Stimulated activated naive B cell treated with anti-CD40 and anti-IgM and Interleukin-4, amounts not matched to agents 10 μg/mL and 1 μg/mL and 100 μg/mL, for 72 hours (primary cell): Measurements from ENCODE around the gene HSPA1A.
"Not testable (repeated sequence)": the region's sequence is repeated elsewhere in the genome, so short reads cannot be mapped to it uniquely, and the experiment has no call there.

ENCODE experiments used
- ATAC-seq, 2 donors: fragments of 150-1000 bp; cut with Tn5 transposase; replicated peaks; 2 replicates each; pipeline ENCODE4 v1.10.0; 2021; ENCODE audit warnings: moderate library complexity in 1 of 2
- DNase-seq: peaks from one replicate; pipeline ENCODE4 v3.0.0; 2021
- H3K27ac Mint-ChIP-seq: one replicate; pipeline ENCODE4 v1.8.0; 2022; ENCODE audit warnings: mild to moderate bottlenecking, mixed read lengths
- H3K27me3 Mint-ChIP-seq, 2 donors: one replicate each; pipeline ENCODE4 v1.8.0; 2022; ENCODE audit warnings: mixed read lengths in 2 of 2
- H3K36me3 Mint-ChIP-seq, 2 donors: one replicate each; pipeline ENCODE4 v1.8.0; 2022; ENCODE audit warnings: mixed read lengths in 2 of 2, mild to moderate bottlenecking in 1 of 2
- H3K4me1 Mint-ChIP-seq, 2 donors: one replicate each; pipeline ENCODE4 v1.8.0; 2022; ENCODE audit warnings: mixed read lengths in 2 of 2, mild to moderate bottlenecking in 1 of 2
- H3K4me3 Mint-ChIP-seq, 2 donors: one replicate each; pipeline ENCODE4 v1.8.0; 2022; ENCODE audit warnings: mild to moderate bottlenecking in 2 of 2, mixed read lengths in 2 of 2, moderate library complexity in 1 of 2
- H3K9me3 Mint-ChIP-seq, 2 donors: one replicate each; pipeline ENCODE4 v1.8.0; 2022; ENCODE audit warnings: mixed read lengths in 2 of 2, mild to moderate bottlenecking in 1 of 2

HSPA1A gene

DNA sequence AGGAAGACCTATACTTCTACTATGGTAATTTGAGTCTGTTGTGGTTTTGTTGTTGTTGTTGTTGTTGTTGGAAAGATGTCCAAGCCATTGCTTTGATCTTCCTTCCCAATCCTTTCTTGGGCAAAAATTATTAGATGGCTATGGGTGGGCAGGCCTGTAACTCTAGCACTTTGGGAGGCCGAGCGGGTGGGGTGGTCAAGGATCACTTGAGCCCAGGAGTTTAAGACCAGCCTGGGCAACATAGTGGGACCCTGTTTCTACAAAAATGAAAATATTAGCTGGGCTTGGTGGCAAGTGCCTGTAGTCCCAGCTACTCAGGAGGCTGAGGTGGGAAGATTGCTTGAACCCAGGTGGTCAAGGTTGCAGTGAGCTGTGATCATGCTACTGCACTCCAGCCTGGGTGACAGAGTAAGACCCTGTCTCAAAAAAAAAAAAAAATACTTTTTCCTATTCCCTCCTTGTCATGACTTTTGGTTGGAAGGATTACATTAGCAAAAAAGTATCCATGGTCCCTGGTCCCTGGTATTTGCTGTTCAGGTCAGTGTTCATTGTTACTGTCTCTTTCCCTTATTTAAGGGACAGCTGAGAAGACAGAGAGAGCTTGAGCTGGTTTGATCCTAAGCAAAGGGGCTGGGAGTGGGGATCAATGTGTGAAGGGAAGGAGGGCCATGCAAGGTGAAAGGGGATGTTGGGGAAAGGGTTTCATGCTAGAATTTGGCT lies 35.6 kb downstream of the HSPA1A start:
- no peak for DNase-seq
- H3K9me3 Mint-ChIP-seq: no peaks in the 10 kb centered on the region
- no peak for ATAC-seq
- no peak overlapping the region for H3K27ac Mint-ChIP-seq
- peaks cover 10 to 19% of the 10 kb centered on the region in 2 donors for H3K36me3 Mint-ChIP-seq
- H3K27me3 Mint-ChIP-seq: no peaks in the 10 kb centered on the region
- H3K4me1 Mint-ChIP-seq: no peaks in the 10 kb centered on the region
- H3K4me3 Mint-ChIP-seq: no peak overlapping the region

- no peaks in the 10 kb centered on the region for H3K27me3 Mint-ChIP-seq
- no peak overlapping the region for H3K27ac Mint-ChIP-seq
- H3K9me3 Mint-ChIP-seq: no peaks in the 10 kb centered on the region
- no peak for ATAC-seq
- no peaks in the 10 kb centered on the region for H3K4me1 Mint-ChIP-seq
- H3K36me3 Mint-ChIP-seq: peaks cover 10 to 19% of the 10 kb centered on the region in 2 donors
- H3K4me3 Mint-ChIP-seq: no peak overlapping the region
- no peak for DNase-seq
These were observed 36.1 kb downstream of the HSPA1A start for GRCh38 chr6:31851485-31851832.

DNA sequence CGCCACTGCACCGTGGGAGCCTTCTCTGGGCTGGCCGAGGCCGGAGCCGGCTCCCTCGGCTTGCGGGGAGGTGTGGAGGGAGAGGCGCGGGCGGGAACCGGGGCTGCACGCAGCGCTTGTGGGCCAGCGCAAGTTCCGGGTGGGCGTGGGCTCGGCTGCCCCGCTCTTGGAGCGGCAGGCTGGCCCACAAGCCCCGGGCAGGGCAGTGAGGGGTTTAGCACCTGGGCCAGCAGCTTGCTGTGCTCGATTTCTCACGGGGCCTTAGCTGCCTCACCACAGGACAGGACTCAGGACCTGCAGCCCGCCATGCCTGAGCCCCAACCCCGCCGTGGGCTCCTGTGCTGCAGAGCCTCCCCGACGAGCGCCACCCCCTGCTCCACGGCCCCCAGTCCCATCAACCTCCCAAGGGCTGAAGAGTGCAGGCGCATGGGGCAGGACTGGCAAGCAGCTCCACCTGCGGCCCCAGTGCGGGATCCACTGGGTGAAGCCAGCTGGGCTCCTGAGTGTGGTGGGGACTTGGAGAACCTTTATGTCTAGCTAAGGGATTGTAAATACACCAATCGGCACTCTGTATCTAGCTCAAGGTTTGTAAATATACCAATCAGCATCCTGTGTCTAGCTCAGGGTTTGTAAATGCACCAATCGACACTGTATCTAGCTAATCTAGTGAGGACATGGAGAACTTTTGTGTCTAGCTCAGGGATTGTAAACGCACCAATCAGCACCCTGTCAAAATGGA lies 36.8 kb downstream of the HSPA1A start:
- DNase-seq: not testable (repeated sequence)

DNA sequence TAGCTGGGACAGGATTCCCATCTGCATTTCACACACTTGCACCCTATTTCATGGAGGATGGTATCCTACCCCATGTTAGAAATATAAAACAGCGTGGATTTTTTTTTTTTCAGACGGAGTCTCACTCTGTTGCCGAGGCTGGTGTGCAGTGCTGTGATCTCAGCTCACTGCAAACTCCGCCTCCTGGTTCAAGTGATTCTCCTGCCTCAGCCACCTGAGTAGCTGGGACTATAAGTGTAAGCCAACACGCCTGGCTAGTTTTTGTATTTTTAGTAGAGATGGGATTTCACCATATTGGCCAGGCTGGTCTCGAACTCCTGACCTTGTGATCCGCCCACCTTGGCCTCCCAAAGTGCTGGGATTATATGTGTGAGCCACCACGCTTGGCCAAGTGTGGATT lies 42.4 kb downstream of the HSPA1A start:
- not testable (repeated sequence) for ATAC-seq, DNase-seq, H3K27me3 Mint-ChIP-seq, H3K9me3 Mint-ChIP-seq, H3K4me3 Mint-ChIP-seq
- peaks cover 32 to 47% of the 10 kb centered on the region in 2 donors for H3K36me3 Mint-ChIP-seq
- peak overlapping the region; percentile 38 for H3K27ac Mint-ChIP-seq
- peaks cover 14 to 23% of the 10 kb centered on the region in 2 donors for H3K4me1 Mint-ChIP-seq

More for the DNA sequence above, 36.8 kb downstream of the HSPA1A start:
- H3K4me3 Mint-ChIP-seq, H3K4me1 Mint-ChIP-seq, ATAC-seq, H3K27me3 Mint-ChIP-seq, H3K9me3 Mint-ChIP-seq, H3K27ac Mint-ChIP-seq: not testable (repeated sequence)
- peaks cover 13 to 21% of the 10 kb centered on the region in 2 donors for H3K36me3 Mint-ChIP-seq

DNA sequence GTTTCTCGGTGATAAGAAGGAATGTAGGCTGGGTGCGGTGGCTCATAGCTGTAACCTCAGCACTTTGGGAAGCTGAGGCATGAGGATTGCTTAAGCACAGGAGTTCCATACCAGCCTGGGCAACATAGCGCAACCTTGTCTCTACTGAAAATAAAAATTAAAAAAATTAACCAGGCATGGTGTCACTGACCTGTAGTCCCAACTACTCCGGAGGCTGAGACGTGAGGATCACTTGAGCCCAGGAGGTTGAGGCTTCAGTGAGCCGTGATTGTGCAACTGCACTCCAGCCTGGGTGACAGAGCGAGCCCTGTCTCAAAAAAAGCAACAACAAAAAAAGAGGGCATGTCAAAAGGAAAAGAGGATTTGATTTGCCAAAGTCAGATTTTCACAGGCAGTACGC lies 43.4 kb downstream of the HSPA1A start:
- no peak for DNase-seq
- H3K9me3 Mint-ChIP-seq: no peaks in the 10 kb centered on the region
- H3K4me1 Mint-ChIP-seq: peaks cover 16 to 26% of the 10 kb centered on the region in 2 donors
- no peak overlapping the region for H3K4me3 Mint-ChIP-seq
- no peaks in the 10 kb centered on the region for H3K27me3 Mint-ChIP-seq
- no peak overlapping the region for H3K27ac Mint-ChIP-seq
- H3K36me3 Mint-ChIP-seq: peaks cover 30 to 44% of the 10 kb centered on the region in 2 donors
- ATAC-seq: no peak

GRCh38 chr6:31859923-31860322 lies 44.6 kb downstream of the HSPA1A start:
- ATAC-seq (no peak), DNase-seq (no peak)
- Mint-ChIP-seq H3K9me3 (no peaks in the 10 kb centered on the region), H3K27me3 (no peaks in the 10 kb centered on the region), H3K4me1 (peaks cover 17 to 38% of the 10 kb centered on the region in 2 donors), H3K4me3 (no peak overlapping the region), H3K36me3 (peaks cover 30 to 44% of the 10 kb centered on the region in 2 donors), H3K27ac (no peak overlapping the region)

- Mint-ChIP-seq H3K27ac (no peak overlapping the region), H3K4me1 (peaks cover 20 to 42% of the 10 kb centered on the region in 2 donors), H3K9me3 (no peaks in the 10 kb centered on the region), H3K27me3 (no peaks in the 10 kb centered on the region), H3K36me3 (peaks cover 27 to 42% of the 10 kb centered on the region in 2 donors), H3K4me3 (no peak overlapping the region)
- ATAC-seq (no peak), DNase-seq (no peak)
These were observed 45.0 kb downstream of the HSPA1A start for GRCh38 chr6:31860349-31860748.

GRCh38 chr6:31861150-31861549 lies 45.8 kb downstream of the HSPA1A start:
- Mint-ChIP-seq H3K27me3 (no peaks in the 10 kb centered on the region), H3K9me3 (no peaks in the 10 kb centered on the region), H3K36me3 (peaks cover 25 to 39% of the 10 kb centered on the region in 2 donors), H3K4me3 (peak overlapping the region; percentile 94 to 96), H3K27ac (no peak overlapping the region), H3K4me1 (peaks cover 20 to 42% of the 10 kb centered on the region in 2 donors)
- ATAC-seq: no peak
- no peak for DNase-seq

GRCh38 chr6:31861919-31862343 lies 46.6 kb downstream of the HSPA1A start:
- no peaks in the 10 kb centered on the region for H3K27me3 Mint-ChIP-seq
- no peaks in the 10 kb centered on the region for H3K9me3 Mint-ChIP-seq
- ATAC-seq: no peak
- DNase-seq: no peak
- peak overlapping the region; percentile 97 for H3K27ac Mint-ChIP-seq
- peaks cover 24 to 39% of the 10 kb centered on the region in 2 donors for H3K36me3 Mint-ChIP-seq
- H3K4me1 Mint-ChIP-seq: peaks cover 20 to 42% of the 10 kb centered on the region in 2 donors
- peak overlapping the region; percentile 94 to 96 for H3K4me3 Mint-ChIP-seq

DNA sequence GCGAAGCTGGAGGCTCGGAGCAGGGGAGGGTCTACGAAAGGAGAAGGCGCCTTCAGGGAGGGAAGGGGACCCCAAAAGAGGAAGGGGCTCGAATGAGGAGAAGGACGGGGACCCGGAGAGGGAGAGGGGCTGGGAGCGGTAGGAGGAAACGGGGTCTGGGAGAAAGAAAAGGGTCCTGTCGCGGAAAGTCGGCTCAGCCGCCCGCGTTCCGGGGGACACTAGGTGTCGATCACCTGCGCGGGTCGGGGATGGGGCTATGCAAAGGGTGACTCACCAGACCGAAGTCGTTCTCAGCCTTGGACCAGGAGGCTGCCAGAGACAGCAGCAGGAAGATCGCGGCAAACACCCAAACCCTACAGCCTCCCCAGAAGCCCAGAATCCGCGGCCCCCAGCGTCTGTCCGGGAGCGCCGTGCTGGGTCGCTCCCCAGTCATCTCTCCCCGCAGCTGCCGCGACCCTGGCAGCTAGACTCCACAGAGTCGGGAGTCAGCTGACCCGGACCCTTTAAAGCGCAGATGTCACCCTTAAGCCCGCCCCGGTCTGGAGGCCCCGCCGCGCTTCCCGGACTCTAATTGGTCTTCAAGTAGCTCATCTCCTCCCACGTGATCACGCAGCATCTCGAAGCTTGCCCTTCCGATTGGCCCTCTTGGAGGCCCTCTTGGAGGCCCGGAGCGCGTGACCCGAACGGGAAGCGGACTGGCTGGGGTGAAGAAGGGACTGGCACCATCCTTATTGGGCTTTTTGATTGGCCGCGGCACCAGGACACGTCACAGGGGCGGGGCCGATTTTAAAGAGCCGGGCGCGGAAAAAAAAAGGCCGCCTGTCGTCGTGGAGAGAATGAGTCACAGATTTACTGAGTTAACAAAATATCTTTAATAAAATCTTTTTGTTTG lies 47.2 kb downstream of the HSPA1A start, which contains the start of gene NEU1:
Gene NEU1, minus strand, starts transcription at position 478 of the 892 bp plus-strand sequence. Its CDS starts 45 bp downstream, at position 433.
- ATAC-seq (peak; percentile 94 to 96), DNase-seq (peak; percentile 100)
- H3K4me3 Mint-ChIP-seq: peak within 1 kb of the TSS; percentile 94 to 96
- no peaks in the 10 kb centered on the region for H3K27me3 Mint-ChIP-seq
- peak within 1 kb of the TSS; percentile 97 for H3K27ac Mint-ChIP-seq
- H3K4me1 Mint-ChIP-seq: peaks cover 20 to 42% of the 10 kb centered on the region in 2 donors
- H3K9me3 Mint-ChIP-seq: no peaks in the 10 kb centered on the region
- H3K36me3 Mint-ChIP-seq: peaks cover 20 to 34% of the 10 kb centered on the region in 2 donors

GRCh38 chr6:31864123-31864562 lies 48.8 kb downstream of the HSPA1A start:
- not testable (repeated sequence) for H3K27me3 Mint-ChIP-seq, DNase-seq, ATAC-seq, H3K9me3 Mint-ChIP-seq
- Mint-ChIP-seq H3K27ac (peak overlapping the region; percentile 97), H3K4me3 (peak overlapping the region; percentile 94 to 96), H3K4me1 (peaks cover 20 to 42% of the 10 kb centered on the region in 2 donors), H3K36me3 (peaks cover 14 to 26% of the 10 kb centered on the region in 2 donors)

GRCh38 chr6:31864818-31865204 lies 49.5 kb downstream of the HSPA1A start:
- peak overlapping the region in 1 of 2 donors; percentile 94 for H3K4me3 Mint-ChIP-seq

GRCh38 chr6:31865205-31866118 lies 50.1 kb downstream of the HSPA1A start:
- H3K9me3 Mint-ChIP-seq: no peaks in the 10 kb centered on the region
- peaks cover 4 to 13% of the 10 kb centered on the region in 2 donors for H3K36me3 Mint-ChIP-seq
- no peak for DNase-seq
- peaks cover 0 to 6% of the 10 kb centered on the region in 2 donors for H3K27me3 Mint-ChIP-seq
- ATAC-seq: no peak
- peaks cover 18 to 36% of the 10 kb centered on the region in 2 donors for H3K4me1 Mint-ChIP-seq
- H3K4me3 Mint-ChIP-seq: no peak overlapping the region
- peak overlapping the region; percentile 25 for H3K27ac Mint-ChIP-seq

More at GRCh38 chr6:31864818-31865204, 49.5 kb downstream of the HSPA1A start:
- peaks cover 7 to 19% of the 10 kb centered on the region in 2 donors for H3K36me3 Mint-ChIP-seq
- no peaks in the 10 kb centered on the region for H3K9me3 Mint-ChIP-seq
- peaks cover 20 to 41% of the 10 kb centered on the region in 2 donors for H3K4me1 Mint-ChIP-seq
- DNase-seq (no peak), ATAC-seq (no peak)
- H3K27me3 Mint-ChIP-seq: peaks cover 0 to 6% of the 10 kb centered on the region in 2 donors
- H3K27ac Mint-ChIP-seq: no peak overlapping the region
